ENCODE results near the gene AUTS2. TPM values are rescaled to one million over a fixed set of nuclear protein-coding genes. Genes with fewer than 3 reads are reported as not detected.

AUTS2 gene
- total and polyA plus RNA-seq, 11 donors = 3.4 to 14.0 (median 7.3) TPM

DNA sequence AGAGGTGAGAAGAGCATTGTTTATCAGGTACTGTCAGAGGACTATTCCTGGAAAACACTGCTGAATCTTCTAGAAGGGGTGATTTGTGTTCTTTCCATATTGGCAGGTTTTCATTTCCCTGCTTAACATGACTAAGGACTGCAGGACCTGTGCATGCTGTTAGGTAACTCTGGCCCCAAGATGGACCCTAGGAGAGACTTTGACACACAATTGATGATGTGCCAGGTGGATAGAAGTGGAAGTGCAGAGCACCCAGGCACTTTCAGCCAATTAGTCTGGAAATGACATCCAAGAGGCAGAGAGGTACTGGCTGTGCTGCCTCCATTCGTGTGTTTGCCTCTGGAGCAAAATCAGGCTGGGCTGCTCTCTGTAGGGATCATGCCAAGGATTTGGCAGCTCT lies 1037.4 kb downstream of the AUTS2 start:
- no peak overlapping the region for H3K27ac ChIP-seq
- no peaks in the 10 kb centered on the region for H3K27me3 ChIP-seq
- intact Hi-C loops (cut with DNase I) = no loop called here
- ATAC-seq (no peak), DNase-seq (no peak)
- H3K4me3 ChIP-seq = no peak overlapping the region
- WGBS, 4 donors = 69 to 83% (median 83%) methylated on average over 1 of the region's 1 CpG
- TF ChIP-seq POLR2A (IDR thresholded peaks at IDR 0.05) = no peak
- TF ChIP-seq, protein P1, sequence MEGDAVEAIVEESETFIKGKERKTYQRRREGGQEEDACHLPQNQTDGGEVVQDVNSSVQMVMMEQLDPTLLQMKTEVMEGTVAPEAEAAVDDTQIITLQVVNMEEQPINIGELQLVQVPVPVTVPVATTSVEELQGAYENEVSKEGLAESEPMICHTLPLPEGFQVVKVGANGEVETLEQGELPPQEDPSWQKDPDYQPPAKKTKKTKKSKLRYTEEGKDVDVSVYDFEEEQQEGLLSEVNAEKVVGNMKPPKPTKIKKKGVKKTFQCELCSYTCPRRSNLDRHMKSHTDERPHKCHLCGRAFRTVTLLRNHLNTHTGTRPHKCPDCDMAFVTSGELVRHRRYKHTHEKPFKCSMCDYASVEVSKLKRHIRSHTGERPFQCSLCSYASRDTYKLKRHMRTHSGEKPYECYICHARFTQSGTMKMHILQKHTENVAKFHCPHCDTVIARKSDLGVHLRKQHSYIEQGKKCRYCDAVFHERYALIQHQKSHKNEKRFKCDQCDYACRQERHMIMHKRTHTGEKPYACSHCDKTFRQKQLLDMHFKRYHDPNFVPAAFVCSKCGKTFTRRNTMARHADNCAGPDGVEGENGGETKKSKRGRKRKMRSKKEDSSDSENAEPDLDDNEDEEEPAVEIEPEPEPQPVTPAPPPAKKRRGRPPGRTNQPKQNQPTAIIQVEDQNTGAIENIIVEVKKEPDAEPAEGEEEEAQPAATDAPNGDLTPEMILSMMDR (IDR thresholded peaks at IDR 0.05) = no peak
- H3K4me1 ChIP-seq = no peaks in the 10 kb centered on the region
- no peaks in the 10 kb centered on the region for H3K36me3 ChIP-seq
- no peaks in the 10 kb centered on the region for H3K9me3 ChIP-seq

DNA sequence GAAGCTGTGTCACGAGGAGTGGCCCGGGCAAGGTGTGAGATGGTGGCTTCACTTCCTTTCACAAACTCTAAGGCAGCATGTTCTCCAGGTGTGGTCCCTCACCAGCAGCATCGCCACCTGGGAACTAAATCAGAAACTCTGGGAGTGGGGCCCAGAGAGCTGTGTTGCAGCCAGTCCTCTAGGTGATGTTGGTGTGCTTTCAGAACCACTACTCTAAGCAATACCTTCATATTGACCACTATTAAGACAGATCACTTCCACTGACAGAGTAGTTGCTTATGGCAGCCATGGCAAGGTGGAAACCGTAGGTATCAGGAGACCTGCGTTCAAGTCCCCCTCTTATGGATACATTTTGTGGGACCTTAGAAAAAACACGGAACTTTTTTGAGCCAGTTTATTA lies 1037.9 kb downstream of the AUTS2 start:
- intact Hi-C loops (cut with DNase I) = no loop called here
- DNase-seq (no peak), ATAC-seq (no peak)
- Histone ChIP-seq H3K36me3 (no peaks in the 10 kb centered on the region), H3K27ac (no peak overlapping the region), H3K27me3 (no peaks in the 10 kb centered on the region), H3K4me3 (no peak overlapping the region), H3K4me1 (no peaks in the 10 kb centered on the region), H3K9me3 (no peaks in the 10 kb centered on the region)
- 91 to 99% (median 99%) methylated on average over 6 of the region's 6 CpGs for WGBS, 4 donors
- TF ChIP-seq POLR2A (IDR thresholded peaks at IDR 0.05) = no peak
- TF ChIP-seq, protein P1 (IDR thresholded peaks at IDR 0.05) = no peak

DNA sequence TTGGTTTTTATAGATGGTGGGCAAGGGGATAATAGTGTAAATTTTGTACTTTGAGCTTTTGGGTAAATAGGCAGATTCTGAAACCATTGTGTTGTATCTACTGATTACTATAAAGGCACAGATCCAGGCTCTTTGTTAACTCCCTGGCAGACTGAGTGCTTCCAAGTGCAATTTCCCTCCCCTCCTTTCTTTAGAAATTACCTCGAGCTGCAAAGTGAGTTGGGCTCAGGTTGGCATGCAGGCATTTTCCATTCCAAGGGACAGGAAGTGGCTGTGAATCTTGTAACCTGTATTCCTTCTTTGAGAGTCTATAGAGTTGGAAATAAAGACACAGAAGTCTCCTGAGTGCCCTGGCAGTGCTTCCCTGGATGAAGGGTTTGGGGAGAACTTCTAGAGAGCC lies 1039.5 kb downstream of the AUTS2 start:
- Histone ChIP-seq H3K27ac (no peak overlapping the region), H3K36me3 (no peaks in the 10 kb centered on the region), H3K27me3 (no peaks in the 10 kb centered on the region), H3K4me1 (no peaks in the 10 kb centered on the region), H3K9me3 (peaks cover 0 to 5% (median 0%) of the 10 kb centered on the region in 12 donors), H3K4me3 (no peak overlapping the region)
- intact Hi-C loops (cut with DNase I) = no loop called here
- TF ChIP-seq, protein P1 (IDR thresholded peaks at IDR 0.05) = no peak
- no peak for TF ChIP-seq POLR2A (IDR thresholded peaks at IDR 0.05)
- WGBS, 4 donors = 54 to 85% (median 63%) methylated on average over 1 of the region's 1 CpG
- DNase-seq = no peak
- no peak for ATAC-seq

DNA sequence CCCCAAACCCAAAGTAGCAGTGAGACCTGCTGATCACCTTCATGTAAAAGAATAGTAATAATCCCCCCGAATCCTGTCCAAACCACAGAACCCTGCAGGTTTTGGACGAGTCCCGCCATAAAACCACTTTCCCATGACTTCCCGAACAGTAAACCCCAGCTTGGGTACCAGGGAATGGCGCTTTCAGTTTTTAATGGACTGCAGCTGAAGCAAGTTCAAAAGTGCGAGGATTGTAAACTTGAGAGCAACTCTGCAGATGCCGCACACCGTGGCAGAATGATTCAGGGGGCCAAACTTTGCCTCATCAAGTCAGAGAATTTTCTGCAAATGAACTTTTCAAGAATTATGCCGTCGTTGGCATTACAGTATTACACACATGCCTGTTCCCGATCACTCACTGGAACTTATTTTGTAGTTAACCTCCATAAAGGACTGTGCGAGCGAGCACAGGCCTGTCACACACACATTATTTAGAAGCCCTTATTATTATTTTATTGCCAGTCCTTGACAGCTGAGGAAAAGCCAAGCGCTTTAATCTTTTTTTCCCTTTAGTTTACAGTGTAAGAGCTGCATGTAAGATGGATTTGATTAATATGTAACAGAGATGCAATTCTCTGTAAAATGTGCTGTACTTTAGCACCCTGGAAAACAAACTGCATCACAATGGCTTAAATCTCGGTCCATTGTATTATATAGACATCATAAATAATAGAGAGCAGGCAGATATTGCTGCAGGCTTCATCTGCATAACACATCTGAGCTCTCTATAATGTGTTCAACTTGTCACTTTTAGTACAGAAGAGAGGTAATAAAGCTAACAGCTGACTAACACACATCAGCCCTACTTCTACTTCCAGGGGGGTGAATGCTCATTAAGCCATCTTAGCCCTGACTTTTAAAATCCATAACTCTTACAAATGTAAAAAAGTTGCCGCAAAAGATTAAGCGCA lies 1040.2 kb downstream of the AUTS2 start:
- no peak for TF ChIP-seq POLR2A (IDR thresholded peaks at IDR 0.05)
- TF ChIP-seq, protein P1 (IDR thresholded peaks at IDR 0.05) = no peak
- ATAC-seq (no peak), DNase-seq (no peak)
- Histone ChIP-seq H3K9me3 (peaks cover 0 to 5% (median 0%) of the 10 kb centered on the region in 12 donors), H3K27me3 (no peaks in the 10 kb centered on the region), H3K4me1 (no peaks in the 10 kb centered on the region), H3K27ac (no peak overlapping the region), H3K4me3 (no peak overlapping the region), H3K36me3 (no peaks in the 10 kb centered on the region)
- 97 to 99% (median 98%) methylated on average over 17 of the region's 17 CpGs for WGBS, 4 donors
- intact Hi-C loops (cut with DNase I) = no loop called here
